GM23338 (cell line): ENCODE measurements around the gene CACNA1G.

Source experiments
- EZH2 ChIP-seq: fragments of 200-600 bp; sonication (generic); IDR thresholded peaks from one replicate; pipeline ENCODE4 v1.8.0; 2017; ENCODE audit warnings: antibody characterized with exemption, mild to moderate bottlenecking, low read depth; ENCODE audit not compliant: unreplicated experiment
- EZH2phosphoT487 ChIP-seq: fragments of 200-600 bp; sonication (generic); IDR thresholded peaks from one replicate; pipeline ENCODE4 v1.8.1; 2018; ENCODE audit warnings: antibody characterized with exemption; ENCODE audit not compliant: unreplicated experiment
- JUNB ChIP-seq: IDR thresholded peaks from one replicate; pipeline ENCODE4 v1.6.1; 2016; ENCODE audit warnings: antibody characterized with exemption; ENCODE audit not compliant: unreplicated experiment
- NANOG ChIP-seq: IDR thresholded peaks from 2 replicates; pipeline ENCODE4 v1.6.1; 2016; ENCODE audit warnings: antibody characterized with exemption, borderline replicate concordance
- POLR2AphosphoS5 ChIP-seq: IDR thresholded peaks from 2 replicates; pipeline ENCODE4 v1.6.1; 2016; ENCODE audit warnings: antibody characterized with exemption, low read depth
- ZNF114 ChIP-seq: fragments of 250-450 bp; sonication (Bioruptor Pico); IDR thresholded peaks from 2 replicates; pipeline ENCODE4 v1.5.0; 2020; ENCODE audit warnings: mild to moderate bottlenecking, moderate library complexity
- TF ChIP-seq, protein P1 (sequence below), 2 experiments: fragments of 200-600 bp in 1 of 2; sonication (generic) in 1 of 2; conservative IDR thresholded peaks; 2 replicates each; pipeline versions ENCODE4 v1.5.1 to v1.6.1; 2016 to 2017; ENCODE audit warnings: antibody characterized with exemption in 2 of 2, low read depth in 2 of 2, mild to moderate bottlenecking in 2 of 2, moderate library complexity in 1 of 2
- TF ChIP-seq, protein P2 (sequence below): IDR thresholded peaks from one replicate; pipeline ENCODE4 v1.6.1; 2018; ENCODE audit warnings: antibody characterized with exemption; ENCODE audit not compliant: unreplicated experiment
- TF ChIP-seq, protein P3 (sequence below): IDR thresholded peaks from 2 replicates; pipeline ENCODE4 v1.6.1; 2016; ENCODE audit warnings: antibody characterized with exemption
- TF ChIP-seq, protein P4 (sequence below): fragments of 250-450 bp; sonication (Bioruptor Pico); IDR thresholded peaks from 2 replicates; pipeline ENCODE4 v1.5.0; 2020; ENCODE audit warnings: mild to moderate bottlenecking, moderate library complexity

DNA sequence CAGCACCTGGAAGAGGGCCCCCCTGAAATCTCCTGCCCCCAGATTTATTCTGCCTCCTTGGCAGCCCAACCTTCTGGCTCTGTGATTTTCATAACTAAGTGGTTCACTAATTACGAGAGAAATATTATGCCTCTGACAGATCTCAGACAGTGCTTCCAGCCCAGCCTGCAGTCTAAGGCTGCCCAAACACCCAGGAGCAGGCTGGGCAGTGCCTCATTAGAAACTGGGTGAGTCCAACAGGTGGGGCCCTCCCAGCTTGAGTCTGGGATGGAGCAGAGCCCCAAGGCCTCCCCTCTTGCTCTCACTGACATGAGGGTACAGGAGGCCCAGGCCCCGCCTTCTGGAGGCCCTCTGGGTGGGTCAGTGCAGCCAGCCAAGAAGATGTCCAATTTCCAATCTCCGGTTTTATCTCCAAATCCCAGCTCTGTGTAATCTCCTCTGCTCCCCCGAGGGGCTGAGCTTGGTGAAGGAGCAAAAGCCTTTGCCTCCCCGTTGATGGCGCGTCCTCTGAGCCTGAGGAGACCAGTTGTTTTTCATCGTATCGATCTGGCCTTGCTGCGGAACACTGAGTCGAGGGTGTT is 54.0 kb downstream of the CACNA1G start:
- TF ChIP-seq, protein P1, sequence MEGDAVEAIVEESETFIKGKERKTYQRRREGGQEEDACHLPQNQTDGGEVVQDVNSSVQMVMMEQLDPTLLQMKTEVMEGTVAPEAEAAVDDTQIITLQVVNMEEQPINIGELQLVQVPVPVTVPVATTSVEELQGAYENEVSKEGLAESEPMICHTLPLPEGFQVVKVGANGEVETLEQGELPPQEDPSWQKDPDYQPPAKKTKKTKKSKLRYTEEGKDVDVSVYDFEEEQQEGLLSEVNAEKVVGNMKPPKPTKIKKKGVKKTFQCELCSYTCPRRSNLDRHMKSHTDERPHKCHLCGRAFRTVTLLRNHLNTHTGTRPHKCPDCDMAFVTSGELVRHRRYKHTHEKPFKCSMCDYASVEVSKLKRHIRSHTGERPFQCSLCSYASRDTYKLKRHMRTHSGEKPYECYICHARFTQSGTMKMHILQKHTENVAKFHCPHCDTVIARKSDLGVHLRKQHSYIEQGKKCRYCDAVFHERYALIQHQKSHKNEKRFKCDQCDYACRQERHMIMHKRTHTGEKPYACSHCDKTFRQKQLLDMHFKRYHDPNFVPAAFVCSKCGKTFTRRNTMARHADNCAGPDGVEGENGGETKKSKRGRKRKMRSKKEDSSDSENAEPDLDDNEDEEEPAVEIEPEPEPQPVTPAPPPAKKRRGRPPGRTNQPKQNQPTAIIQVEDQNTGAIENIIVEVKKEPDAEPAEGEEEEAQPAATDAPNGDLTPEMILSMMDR (conservative IDR thresholded peaks at IDR 0.05; ENCODE audit: low read depth in 2 of 2) = no peak
- TF ChIP-seq EZH2 (no peak), EZH2phosphoT487 (no peak), POLR2AphosphoS5 (no peak), JUNB (no peak), ZNF114 (CRISPR knock-in tag) (no peak), NANOG (no peak)
- TF ChIP-seq, protein P2, sequence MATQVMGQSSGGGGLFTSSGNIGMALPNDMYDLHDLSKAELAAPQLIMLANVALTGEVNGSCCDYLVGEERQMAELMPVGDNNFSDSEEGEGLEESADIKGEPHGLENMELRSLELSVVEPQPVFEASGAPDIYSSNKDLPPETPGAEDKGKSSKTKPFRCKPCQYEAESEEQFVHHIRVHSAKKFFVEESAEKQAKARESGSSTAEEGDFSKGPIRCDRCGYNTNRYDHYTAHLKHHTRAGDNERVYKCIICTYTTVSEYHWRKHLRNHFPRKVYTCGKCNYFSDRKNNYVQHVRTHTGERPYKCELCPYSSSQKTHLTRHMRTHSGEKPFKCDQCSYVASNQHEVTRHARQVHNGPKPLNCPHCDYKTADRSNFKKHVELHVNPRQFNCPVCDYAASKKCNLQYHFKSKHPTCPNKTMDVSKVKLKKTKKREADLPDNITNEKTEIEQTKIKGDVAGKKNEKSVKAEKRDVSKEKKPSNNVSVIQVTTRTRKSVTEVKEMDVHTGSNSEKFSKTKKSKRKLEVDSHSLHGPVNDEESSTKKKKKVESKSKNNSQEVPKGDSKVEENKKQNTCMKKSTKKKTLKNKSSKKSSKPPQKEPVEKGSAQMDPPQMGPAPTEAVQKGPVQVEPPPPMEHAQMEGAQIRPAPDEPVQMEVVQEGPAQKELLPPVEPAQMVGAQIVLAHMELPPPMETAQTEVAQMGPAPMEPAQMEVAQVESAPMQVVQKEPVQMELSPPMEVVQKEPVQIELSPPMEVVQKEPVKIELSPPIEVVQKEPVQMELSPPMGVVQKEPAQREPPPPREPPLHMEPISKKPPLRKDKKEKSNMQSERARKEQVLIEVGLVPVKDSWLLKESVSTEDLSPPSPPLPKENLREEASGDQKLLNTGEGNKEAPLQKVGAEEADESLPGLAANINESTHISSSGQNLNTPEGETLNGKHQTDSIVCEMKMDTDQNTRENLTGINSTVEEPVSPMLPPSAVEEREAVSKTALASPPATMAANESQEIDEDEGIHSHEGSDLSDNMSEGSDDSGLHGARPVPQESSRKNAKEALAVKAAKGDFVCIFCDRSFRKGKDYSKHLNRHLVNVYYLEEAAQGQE = no peak
- TF ChIP-seq, protein P3, sequence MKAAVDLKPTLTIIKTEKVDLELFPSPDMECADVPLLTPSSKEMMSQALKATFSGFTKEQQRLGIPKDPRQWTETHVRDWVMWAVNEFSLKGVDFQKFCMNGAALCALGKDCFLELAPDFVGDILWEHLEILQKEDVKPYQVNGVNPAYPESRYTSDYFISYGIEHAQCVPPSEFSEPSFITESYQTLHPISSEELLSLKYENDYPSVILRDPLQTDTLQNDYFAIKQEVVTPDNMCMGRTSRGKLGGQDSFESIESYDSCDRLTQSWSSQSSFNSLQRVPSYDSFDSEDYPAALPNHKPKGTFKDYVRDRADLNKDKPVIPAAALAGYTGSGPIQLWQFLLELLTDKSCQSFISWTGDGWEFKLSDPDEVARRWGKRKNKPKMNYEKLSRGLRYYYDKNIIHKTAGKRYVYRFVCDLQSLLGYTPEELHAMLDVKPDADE = no peak
- TF ChIP-seq, protein P4, sequence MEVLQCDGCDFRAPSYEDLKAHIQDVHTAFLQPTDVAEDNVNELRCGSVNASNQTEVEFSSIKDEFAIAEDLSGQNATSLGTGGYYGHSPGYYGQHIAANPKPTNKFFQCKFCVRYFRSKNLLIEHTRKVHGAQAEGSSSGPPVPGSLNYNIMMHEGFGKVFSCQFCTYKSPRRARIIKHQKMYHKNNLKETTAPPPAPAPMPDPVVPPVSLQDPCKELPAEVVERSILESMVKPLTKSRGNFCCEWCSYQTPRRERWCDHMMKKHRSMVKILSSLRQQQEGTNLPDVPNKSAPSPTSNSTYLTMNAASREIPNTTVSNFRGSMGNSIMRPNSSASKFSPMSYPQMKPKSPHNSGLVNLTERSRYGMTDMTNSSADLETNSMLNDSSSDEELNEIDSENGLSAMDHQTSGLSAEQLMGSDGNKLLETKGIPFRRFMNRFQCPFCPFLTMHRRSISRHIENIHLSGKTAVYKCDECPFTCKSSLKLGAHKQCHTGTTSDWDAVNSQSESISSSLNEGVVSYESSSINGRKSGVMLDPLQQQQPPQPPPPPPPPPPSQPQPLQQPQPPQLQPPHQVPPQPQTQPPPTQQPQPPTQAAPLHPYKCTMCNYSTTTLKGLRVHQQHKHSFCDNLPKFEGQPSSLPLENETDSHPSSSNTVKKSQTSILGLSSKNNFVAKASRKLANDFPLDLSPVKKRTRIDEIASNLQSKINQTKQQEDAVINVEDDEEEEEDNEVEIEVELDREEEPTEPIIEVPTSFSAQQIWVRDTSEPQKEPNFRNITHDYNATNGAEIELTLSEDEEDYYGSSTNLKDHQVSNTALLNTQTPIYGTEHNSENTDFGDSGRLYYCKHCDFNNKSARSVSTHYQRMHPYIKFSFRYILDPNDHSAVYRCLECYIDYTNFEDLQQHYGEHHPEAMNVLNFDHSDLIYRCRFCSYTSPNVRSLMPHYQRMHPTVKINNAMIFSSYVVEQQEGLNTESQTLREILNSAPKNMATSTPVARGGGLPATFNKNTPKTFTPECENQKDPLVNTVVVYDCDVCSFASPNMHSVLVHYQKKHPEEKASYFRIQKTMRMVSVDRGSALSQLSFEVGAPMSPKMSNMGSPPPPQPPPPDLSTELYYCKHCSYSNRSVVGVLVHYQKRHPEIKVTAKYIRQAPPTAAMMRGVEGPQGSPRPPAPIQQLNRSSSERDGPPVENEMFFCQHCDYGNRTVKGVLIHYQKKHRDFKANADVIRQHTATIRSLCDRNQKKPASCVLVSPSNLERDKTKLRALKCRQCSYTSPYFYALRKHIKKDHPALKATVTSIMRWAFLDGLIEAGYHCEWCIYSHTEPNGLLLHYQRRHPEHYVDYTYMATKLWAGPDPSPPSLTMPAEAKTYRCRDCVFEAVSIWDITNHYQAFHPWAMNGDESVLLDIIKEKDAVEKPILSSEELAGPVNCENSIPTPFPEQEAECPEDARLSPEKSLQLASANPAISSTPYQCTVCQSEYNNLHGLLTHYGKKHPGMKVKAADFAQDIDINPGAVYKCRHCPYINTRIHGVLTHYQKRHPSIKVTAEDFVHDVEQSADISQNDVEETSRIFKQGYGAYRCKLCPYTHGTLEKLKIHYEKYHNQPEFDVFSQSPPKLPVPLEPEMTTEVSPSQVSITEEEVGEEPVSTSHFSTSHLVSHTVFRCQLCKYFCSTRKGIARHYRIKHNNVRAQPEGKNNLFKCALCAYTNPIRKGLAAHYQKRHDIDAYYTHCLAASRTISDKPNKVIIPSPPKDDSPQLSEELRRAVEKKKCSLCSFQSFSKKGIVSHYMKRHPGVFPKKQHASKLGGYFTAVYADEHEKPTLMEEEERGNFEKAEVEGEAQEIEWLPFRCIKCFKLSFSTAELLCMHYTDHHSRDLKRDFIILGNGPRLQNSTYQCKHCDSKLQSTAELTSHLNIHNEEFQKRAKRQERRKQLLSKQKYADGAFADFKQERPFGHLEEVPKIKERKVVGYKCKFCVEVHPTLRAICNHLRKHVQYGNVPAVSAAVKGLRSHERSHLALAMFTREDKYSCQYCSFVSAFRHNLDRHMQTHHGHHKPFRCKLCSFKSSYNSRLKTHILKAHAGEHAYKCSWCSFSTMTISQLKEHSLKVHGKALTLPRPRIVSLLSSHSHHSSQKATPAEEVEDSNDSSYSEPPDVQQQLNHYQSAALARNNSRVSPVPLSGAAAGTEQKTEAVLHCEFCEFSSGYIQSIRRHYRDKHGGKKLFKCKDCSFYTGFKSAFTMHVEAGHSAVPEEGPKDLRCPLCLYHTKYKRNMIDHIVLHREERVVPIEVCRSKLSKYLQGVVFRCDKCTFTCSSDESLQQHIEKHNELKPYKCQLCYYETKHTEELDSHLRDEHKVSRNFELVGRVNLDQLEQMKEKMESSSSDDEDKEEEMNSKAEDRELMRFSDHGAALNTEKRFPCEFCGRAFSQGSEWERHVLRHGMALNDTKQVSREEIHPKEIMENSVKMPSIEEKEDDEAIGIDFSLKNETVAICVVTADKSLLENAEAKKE (CRISPR knock-in tag) = no peak
